ENCODE measurements around the gene MIER3. TPM values are rescaled to one million over a fixed set of nuclear protein-coding genes. Genes with fewer than 3 reads are reported as not detected.

The MIER3 gene
- total and polyA plus RNA-seq, 9 of the 15 experiments (the other 6 are each of a cell fraction or from before 2014, with no cell fraction given): 4.1 to 29.3 (median 13.0) TPM

GRCh38 chr5:56951946-56952691, at the start of gene MIER3 (continued):
- no peak for TF ChIP-seq SRF (CRISPR knock-in tag; IDR thresholded peaks at IDR 0.05)
- peak; percentile 5 for TF ChIP-seq CCNT2 (IDR thresholded peaks at IDR 0.05; ENCODE audit: borderline replicate concordance, extremely low read depth, insufficient read length, low read depth, low read length)
- peak; percentile 53 for TF ChIP-seq RBM25 (IDR thresholded peaks at IDR 0.05; ENCODE audit: low read depth, low read length, severe bottlenecking)
- TF ChIP-seq ZNF431 (CRISPR knock-in tag; IDR thresholded peaks at IDR 0.05): no peak
- 0 out of 2 replicates have a peak, but pooled peaks have one; percentile 28 for TF ChIP-seq ZNF589 (CRISPR knock-in tag; IDR thresholded peaks at IDR 0.05; ENCODE audit: low read depth)
- peak; percentile 55 to 74 for TF ChIP-seq E2F6 (IDR thresholded peaks at IDR 0.05; ENCODE audit: borderline replicate concordance in 1 of 2, extremely low read depth in 1 of 2, insufficient read depth in 1 of 2, insufficient read length in 1 of 2, low read depth in 1 of 2, low read length in 1 of 2, poor library complexity in 1 of 2, severe bottlenecking in 1 of 2)
- TF ChIP-seq MGA (IDR thresholded peaks at IDR 0.05): peak; percentile 27; the same call in 1 of the 2 replicates
